Lower leg skin (tissue), 3 donors: Measurements from ENCODE around the gene DUSP5.

Experiments
- CTCF ChIP-seq, 3 donors: fragments of 450-650 bp; IDR thresholded peaks; one replicate each; pipeline ENCODE4 v1.5.1; 2016; ENCODE audit warnings: antibody characterized with exemption in 3 of 3, mild to moderate bottlenecking in 3 of 3, moderate library complexity in 2 of 3
- POLR2A ChIP-seq, 2 donors: fragments of 450-650 bp; IDR thresholded peaks; one replicate each; pipeline ENCODE4 v1.6.1; 2016 to 2017; ENCODE audit warnings: antibody characterized with exemption in 2 of 2, mild to moderate bottlenecking in 1 of 2, moderate library complexity in 1 of 2

- no peak for TF ChIP-seq CTCF (IDR thresholded peaks at IDR 0.05)
- TF ChIP-seq POLR2A (IDR thresholded peaks at IDR 0.05): no peak
These were observed 56.2 kb downstream of the DUSP5 start for GRCh38 chr10:110553905-110554304.
